Stimulated activated CD4-positive, alpha-beta T cell treated with anti-CD3 and anti-CD28 coated beads, Interleukin-12 subunit alpha, Interleukin-12 subunit beta, amount 100 ng/mL, for 24 hours (primary cell): Measurements from ENCODE around the gene PDP2.

Experiments used
- DNase-seq, 2 experiments: peaks; one replicate each; pipeline ENCODE4 v3.0.0-alpha.2; 2020; ENCODE audit warnings: low read depth in 2 of 2

The PDP2 gene

GRCh38 chr16:66903544-66904427 is 23.5 kb downstream of the PDP2 start:
- no peak for DNase-seq

- DNase-seq, result no peak
Observed at GRCh38 chr16:66904428-66904845, 24.1 kb downstream of the PDP2 start.

GRCh38 chr16:66904846-66905632 is 24.7 kb downstream of the PDP2 start:
- no peak for DNase-seq

- no peak for DNase-seq
Observed at GRCh38 chr16:66905633-66906539, 25.6 kb downstream of the PDP2 start.

- DNase-seq, result no peak
Observed at GRCh38 chr16:66906916-66907836, 26.9 kb downstream of the PDP2 start.

- no peak for DNase-seq
Observed at GRCh38 chr16:66908116-66908515, 27.8 kb downstream of the PDP2 start.

GRCh38 chr16:66908762-66909559 is 28.6 kb downstream of the PDP2 start:
- DNase-seq, result no peak

GRCh38 chr16:66910175-66910940 is 30.0 kb downstream of the PDP2 start:
- no peak for DNase-seq

GRCh38 chr16:66911112-66911511 is 30.8 kb downstream of the PDP2 start:
- no peak for DNase-seq

GRCh38 chr16:66911801-66912200 is 31.5 kb downstream of the PDP2 start:
- no peak for DNase-seq

- no peak for DNase-seq
Observed at GRCh38 chr16:66913081-66913480, 32.8 kb downstream of the PDP2 start.

GRCh38 chr16:66913711-66914110 is 33.4 kb downstream of the PDP2 start:
- no peak for DNase-seq

- no peak for DNase-seq
Observed at GRCh38 chr16:66914541-66914940, 34.2 kb downstream of the PDP2 start.

GRCh38 chr16:66915041-66915440 is 34.7 kb downstream of the PDP2 start:
- DNase-seq, result no peak

GRCh38 chr16:66916518-66916917 is 36.2 kb downstream of the PDP2 start:
- no peak for DNase-seq

- DNase-seq, result no peak
Observed at GRCh38 chr16:66917741-66918140, 37.4 kb downstream of the PDP2 start.

- DNase-seq, result no peak
Observed at GRCh38 chr16:66918355-66918754, 38.0 kb downstream of the PDP2 start.

GRCh38 chr16:66918803-66919568 is 38.7 kb downstream of the PDP2 start, which contains the start of gene CDH16:
TSS of gene CDH16 (minus strand) at chr16:66918885. CDS start at chr16:66918065, 820 bp downstream.
- no peak for DNase-seq
